GM18511 (cell line): ENCODE data around the gene SERINC4.
"Not testable (repeated sequence)": the region's sequence is repeated elsewhere in the genome, so short reads cannot be mapped to it uniquely, and the experiment has no call there.

Source experiments
- ATAC-seq: cut with Tn5 transposase; IDR thresholded peaks from one replicate; pipeline ENCODE4 v1.9.1; 2021; ENCODE audit warnings: mild to moderate bottlenecking, moderate library complexity; ENCODE audit not compliant: unreplicated experiment

Gene SERINC4

GRCh38 chr15:43799945-43800285, at the start of gene SERINC4:
SERINC4 (minus strand) TSS chr15:43800220; CDS start chr15:43799986, 234 bp downstream.
- ATAC-seq, result no peak

- no peak for ATAC-seq
These were observed 45.4 kb upstream of the SERINC4 start for GRCh38 chr15:43845421-43845820.

GRCh38 chr15:43832485-43832884, 32.5 kb upstream of the SERINC4 start:
- not testable (repeated sequence) for ATAC-seq

GRCh38 chr15:43831519-43832052, 31.6 kb upstream of the SERINC4 start:
- not testable (repeated sequence) for ATAC-seq

- not testable (repeated sequence) for ATAC-seq
These were observed 30.8 kb upstream of the SERINC4 start for GRCh38 chr15:43830691-43831275.

- not testable (repeated sequence) for ATAC-seq
These were observed 30.0 kb upstream of the SERINC4 start for GRCh38 chr15:43829951-43830540.

- ATAC-seq, result no peak
These were observed 28.1 kb upstream of the SERINC4 start for GRCh38 chr15:43828061-43828657.

- peak; percentile 57 for ATAC-seq
These were observed 26.7 kb upstream of the SERINC4 start, which contains the start of gene WDR76 for GRCh38 chr15:43826508-43827341. WDR76 (plus strand) TSS chr15:43827002; CDS start chr15:43827033, 31 bp downstream.

GRCh38 chr15:43826029-43826507, 26.0 kb upstream of the SERINC4 start:
- ATAC-seq, result no peak

- not testable (repeated sequence) for ATAC-seq
These were observed 25.3 kb upstream of the SERINC4 start for GRCh38 chr15:43825305-43825704.

- peak; percentile 74 for ATAC-seq
These were observed 24.6 kb upstream of the SERINC4 start, which contains the start of gene MFAP1 for GRCh38 chr15:43824302-43825246. MFAP1 (minus strand) TSS chr15:43824690; CDS start chr15:43824569, 121 bp downstream.

- no peak for ATAC-seq
These were observed 21.5 kb upstream of the SERINC4 start for GRCh38 chr15:43821505-43821904.

GRCh38 chr15:43815064-43815463, 15.0 kb upstream of the SERINC4 start:
- ATAC-seq, result not testable (repeated sequence)

- ATAC-seq, result peak; percentile 81
These were observed 9.1 kb upstream of the SERINC4 start for GRCh38 chr15:43808960-43809678.

GRCh38 chr15:43808435-43808950, 8.5 kb upstream of the SERINC4 start:
- ATAC-seq, result no peak

GRCh38 chr15:43802676-43803075, 2.7 kb upstream of the SERINC4 start:
- not testable (repeated sequence) for ATAC-seq

- ATAC-seq, result peak; percentile 92
These were observed 494 bp upstream of the SERINC4 start, which contains the start of gene HYPK for GRCh38 chr15:43800286-43801141. HYPK (plus strand) TSS chr15:43800599; CDS start chr15:43800623, 24 bp downstream.
